ENCODE measurements around the gene QDPR.
A peak's percentile ranks its signal among the peaks of the same experiment; 100 is the strongest.
"Not testable (repeated sequence)": the region's sequence is repeated elsewhere in the genome, so short reads cannot be mapped to it uniquely, and the experiment has no call there.

The QDPR gene

GRCh38 chr4:17489721-17490120 is 22.2 kb downstream of the QDPR start:
- no peak for DNase-seq

DNA sequence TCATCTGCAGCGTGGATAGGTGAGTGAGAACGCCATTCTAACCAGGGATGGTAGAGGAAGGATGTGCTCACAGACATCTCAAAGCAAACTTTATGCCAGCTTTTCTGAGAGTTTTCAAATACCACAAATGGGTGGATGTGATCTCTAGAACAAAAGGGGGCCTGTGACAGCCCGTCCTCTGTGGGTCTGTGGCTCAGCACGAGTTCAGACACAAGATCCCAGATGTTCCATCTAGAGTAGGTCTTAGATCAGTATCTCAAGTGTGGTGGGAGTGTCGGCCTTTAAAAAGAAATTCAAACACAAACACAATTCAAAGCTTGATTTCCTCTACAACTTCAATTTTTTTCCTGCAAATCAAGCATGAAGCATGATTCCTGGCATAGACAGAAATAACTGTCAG is 22.8 kb downstream of the QDPR start:
- DNase-seq, result no peak

DNA sequence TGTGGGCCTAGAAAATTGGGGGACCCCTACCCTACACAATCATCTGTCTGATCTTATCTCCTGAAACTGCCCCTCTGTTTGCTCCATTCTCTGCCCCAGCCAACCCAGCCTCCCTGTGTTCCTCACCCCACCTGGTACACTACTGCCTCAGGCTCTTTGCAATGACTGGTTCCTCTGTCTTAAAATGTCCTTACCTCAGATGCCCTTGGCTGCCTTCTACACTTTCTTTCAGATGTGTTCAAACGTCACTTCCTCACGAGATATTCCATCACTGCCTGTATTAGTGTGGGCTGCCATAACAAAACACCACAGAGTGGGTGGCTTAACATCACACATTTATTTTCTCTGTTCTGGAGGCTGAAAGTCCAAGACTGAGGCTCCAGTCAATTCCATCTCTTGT is 29.2 kb downstream of the QDPR start:
- DNase-seq, result no peak

GRCh38 chr4:17480955-17481354 is 30.9 kb downstream of the QDPR start:
- DNase-seq, result no peak

DNA sequence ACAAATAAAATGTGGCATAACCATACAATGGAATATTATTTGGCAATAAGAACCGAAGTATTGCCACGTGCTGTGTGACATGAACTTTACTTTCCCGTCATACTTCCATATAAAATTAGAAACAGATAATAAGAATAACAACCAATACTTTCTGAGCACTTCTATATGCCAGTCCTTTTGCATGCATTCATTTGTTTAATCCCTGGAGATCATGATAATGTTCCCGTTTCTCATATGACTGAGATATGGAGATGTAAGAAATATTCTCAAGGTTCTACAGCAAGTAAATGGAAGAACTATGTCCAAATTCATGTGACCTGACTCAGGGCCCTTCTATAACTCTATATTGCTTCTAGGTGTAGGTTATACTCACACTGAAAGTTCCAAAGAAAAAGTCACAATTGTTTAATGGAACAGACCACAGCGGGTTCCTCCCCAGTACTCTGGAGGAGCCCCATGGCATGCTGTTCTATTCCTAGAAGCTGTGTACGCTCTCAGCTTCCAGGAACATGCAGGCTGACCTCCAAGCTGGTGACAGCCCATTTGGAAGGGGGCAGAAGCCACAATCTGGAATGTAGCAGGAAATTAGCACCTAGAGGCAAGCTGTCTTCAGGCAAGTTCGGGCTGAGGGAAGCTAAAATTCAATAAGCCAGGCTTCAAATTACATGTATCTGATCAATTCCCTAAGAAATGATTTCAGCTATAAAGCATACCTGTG is 31.5 kb downstream of the QDPR start:
- no peak for DNase-seq

- no peak for DNase-seq
Measured at GRCh38 chr4:17477774-17478472, 34.0 kb downstream of the QDPR start.

DNA sequence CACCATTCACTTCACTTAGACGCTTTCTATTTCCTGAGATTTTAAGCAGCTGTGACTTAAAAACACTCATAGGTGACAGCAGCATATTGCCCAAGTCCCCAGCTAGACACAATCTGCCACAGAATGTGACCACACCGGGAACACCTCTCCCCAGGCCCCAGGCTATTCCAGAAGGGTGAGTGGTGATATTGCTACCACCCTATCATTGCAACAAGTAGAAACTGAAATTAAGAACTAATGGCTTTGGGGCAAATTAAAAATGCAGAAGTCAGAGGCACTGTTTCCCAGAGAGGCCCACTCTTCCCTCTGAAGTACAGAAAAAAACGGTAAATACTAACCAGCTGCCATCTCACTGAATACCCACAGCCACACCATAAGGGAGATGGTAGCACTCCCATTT is 35.0 kb downstream of the QDPR start:
- no peak for DNase-seq

DNA sequence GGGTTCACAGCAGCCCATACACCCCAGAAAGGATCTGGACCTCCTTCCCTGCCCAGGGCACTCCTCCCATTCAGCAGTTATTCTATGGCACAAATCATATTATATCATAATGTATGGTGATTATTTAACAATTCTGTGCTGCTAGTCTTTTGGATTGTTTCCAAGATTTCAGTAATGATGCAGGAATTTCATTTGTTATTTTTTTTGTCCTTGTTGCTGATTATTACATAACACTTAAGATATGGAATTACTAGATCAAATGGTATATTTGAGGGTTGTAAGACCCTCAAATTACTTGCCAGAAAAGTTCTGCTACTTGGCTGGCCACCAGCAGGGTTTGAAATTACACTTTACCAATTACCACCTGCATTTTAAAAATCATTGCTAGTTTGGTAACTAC is 36.4 kb downstream of the QDPR start:
- no peak for DNase-seq

- no peak for DNase-seq
Measured at GRCh38 chr4:17469931-17470674, 41.8 kb downstream of the QDPR start.

GRCh38 chr4:17468619-17469221 is 43.2 kb downstream of the QDPR start:
- no peak for DNase-seq

- no peak for DNase-seq
Measured at GRCh38 chr4:17463606-17464005, 48.3 kb downstream of the QDPR start.

DNA sequence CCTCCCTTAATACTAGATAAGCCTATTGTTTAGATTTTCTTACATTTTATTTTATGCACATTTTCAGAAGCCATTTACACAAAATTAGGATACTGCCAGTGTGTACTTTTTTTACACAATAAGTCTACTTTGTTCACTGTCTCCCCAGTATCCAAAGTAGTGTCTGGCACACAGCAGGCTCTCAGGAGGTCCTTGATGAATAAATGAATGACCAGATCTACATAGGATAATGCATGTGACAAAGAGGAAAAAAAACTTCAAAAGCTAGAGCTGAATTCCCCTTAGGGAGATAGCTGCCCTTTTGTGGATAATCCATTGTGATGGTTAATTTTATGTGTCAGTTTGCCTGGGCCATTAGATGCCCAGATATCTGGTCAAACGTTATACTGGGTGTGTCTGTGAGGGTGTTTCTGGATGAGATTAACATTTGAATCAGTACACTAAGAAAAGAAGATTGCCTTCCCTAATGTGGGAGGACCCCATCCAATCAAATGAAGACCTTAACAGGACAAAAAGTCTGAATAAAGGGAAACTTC is 61.6 kb downstream of the QDPR start:
- no peak for DNase-seq

DNA sequence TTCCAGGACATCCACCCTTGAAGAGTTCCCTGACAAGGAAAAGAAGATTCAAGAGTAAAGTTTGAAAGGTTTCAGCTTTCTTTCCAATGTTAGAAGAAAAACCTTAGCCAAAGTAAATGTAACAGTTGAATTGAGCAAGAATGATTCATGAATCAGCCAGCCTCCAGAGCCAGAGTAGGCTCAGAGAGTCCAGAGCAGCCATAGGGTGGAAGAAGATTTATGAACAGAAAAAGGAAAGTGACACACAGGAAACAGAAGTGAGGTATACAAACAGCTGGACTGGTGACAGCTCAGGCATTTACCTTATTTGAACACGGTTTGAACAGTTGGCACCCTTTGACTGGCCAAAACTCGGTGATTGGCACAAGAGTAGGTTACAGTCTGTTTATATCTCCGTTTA is 63.2 kb downstream of the QDPR start:
- no peak for DNase-seq

GRCh38 chr4:17447675-17448298 is 64.1 kb downstream of the QDPR start:
- DNase-seq, result peak; percentile 26 to 54

GRCh38 chr4:17447056-17447455 is 64.8 kb downstream of the QDPR start:
- DNase-seq, result no peak

DNA sequence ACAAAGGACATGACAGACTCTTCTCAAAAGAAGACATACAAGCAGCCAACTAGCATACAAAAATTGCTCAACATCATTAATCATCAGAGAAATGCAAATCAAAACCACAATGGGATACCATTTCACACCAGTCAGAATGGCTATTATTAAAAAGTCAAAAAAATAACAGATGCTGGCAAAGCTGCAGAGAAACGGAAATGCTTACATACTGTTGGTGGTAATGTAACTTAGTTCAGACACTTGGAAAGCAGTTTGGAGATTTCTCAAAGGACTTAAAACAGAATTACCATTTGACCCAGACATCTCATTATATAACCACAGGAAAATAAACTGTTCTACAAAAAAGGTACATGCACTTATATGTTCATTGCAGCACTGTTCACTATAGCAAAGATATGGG is 69.4 kb downstream of the QDPR start:
- not testable (repeated sequence) for DNase-seq

GRCh38 chr4:17437396-17437795 is 74.5 kb downstream of the QDPR start:
- DNase-seq, result no peak

- DNase-seq, result no peak
Measured at GRCh38 chr4:17436750-17437090, 75.2 kb downstream of the QDPR start.
